Endothelial cell of umbilical vein (primary cell): ENCODE measurements around the gene MYOCD. TPM values are rescaled to one million over a fixed set of nuclear protein-coding genes. Genes with fewer than 3 reads are reported as not detected.

ENCODE experiments used
- BruUV-seq: library from RNA; stranded (reverse); fragments of 400-500 nt; replicated peaks from 2 replicates; lab custom pipeline; 2021; lab: Mats Ljungman, UMichigan
- CTCF ChIA-PET: fragments of 300-600, 350-600 bp; sonication (Branson Sonifier 250); formaldehyde crosslinking; loops from one replicate; lab custom pipeline; 2021; ENCODE audit warnings: antibody characterized with exemption, inconsistent platforms; lab: Charles Lee
- POLR2A ChIA-PET: fragments of 300-600, 350-600 bp; sonication (Branson Sonifier 250); formaldehyde crosslinking; loops from one replicate; lab custom pipeline; 2021; ENCODE audit warnings: antibody characterized with exemption, inconsistent platforms; lab: Charles Lee
- DNase-seq: peaks from one replicate; pipeline ENCODE4 v3.0.0-alpha.2; 2011; ENCODE audit warnings: low read depth, low spot score
- FAIRE-seq: peaks from 2 replicates; lab custom pipeline; 2011; peaks lifted over from hg19 to GRCh38; lab: Jason Lieb, UNC
- H2AFZ ChIP-seq: 2 replicates; pipeline ENCODE4 v1.6.0; 2012; ENCODE audit warnings: low read depth, low read length, control low read depth, inconsistent platforms
- H3K27ac ChIP-seq: 2 replicates; pipeline ENCODE4 v1.5.1; 2011; ENCODE audit warnings: low read depth, mild to moderate bottlenecking, control low read depth, low read length, moderate library complexity; ENCODE audit not compliant: insufficient read depth
- H3K27me3 ChIP-seq, 2 experiments: 2 replicates each; pipeline versions ENCODE4 v1.6.0 to v1.6.1; 2011; ENCODE audit warnings: low read length in 2 of 2, mixed read lengths in 1 of 2; ENCODE audit not compliant: control insufficient read depth in 2 of 2, insufficient read depth in 2 of 2
- H3K36me3 ChIP-seq, 2 experiments: 2 replicates in 1 of 2; 3 replicates in 1 of 2; pipeline ENCODE4 v1.5.1; 2011; ENCODE audit warnings: low read length in 2 of 2, mild to moderate bottlenecking in 1 of 2, moderate library complexity in 1 of 2; ENCODE audit not compliant: control insufficient read depth in 2 of 2, insufficient read depth in 2 of 2; ENCODE audit errors: extremely low read depth in 1 of 2
- H3K4me1 ChIP-seq: 3 replicates; pipeline ENCODE4 v1.5.1; 2011; ENCODE audit warnings: mild to moderate bottlenecking, low read length; ENCODE audit not compliant: control insufficient read depth, insufficient read depth; ENCODE audit errors: extremely low read depth
- H3K4me2 ChIP-seq: 2 replicates; pipeline ENCODE4 v1.6.1; 2011; ENCODE audit warnings: low read length, control low read depth, mixed read lengths; ENCODE audit not compliant: insufficient read depth
- H3K4me3 ChIP-seq, 3 experiments: fragments of 200-600 bp in 1 of 3; sonication (generic), shearing (Covaris generic) in 1 of 3; replicated peaks in 1 of 3; 2 replicates each; pipeline ENCODE4 v1.5.1; 2011 to 2016; ENCODE audit warnings: control low read depth in 3 of 3, low read length in 3 of 3, mild to moderate bottlenecking in 2 of 3, inconsistent platforms in 1 of 3, low read depth in 1 of 3, moderate library complexity in 1 of 3; ENCODE audit not compliant: insufficient read depth in 1 of 3
- H3K79me2 ChIP-seq: 2 replicates; pipeline ENCODE4 v1.6.0; 2012; ENCODE audit warnings: low read length, inconsistent platforms; ENCODE audit not compliant: control insufficient read depth, insufficient read depth
- H3K9ac ChIP-seq: replicated peaks from 2 replicates; pipeline ENCODE3; 2011; ENCODE audit warnings: low read length, control low read depth; ENCODE audit not compliant: insufficient read depth; ENCODE audit errors: extremely low read depth
- H3K9me1 ChIP-seq: replicated peaks from 3 replicates; pipeline ENCODE4 v1.6.0; 2011; ENCODE audit warnings: mild to moderate bottlenecking, low read length; ENCODE audit not compliant: control insufficient read depth, insufficient read depth; ENCODE audit errors: extremely low read depth
- H3K9me3 ChIP-seq: replicated peaks from 2 replicates; pipeline ENCODE4 v1.5.1; 2012; ENCODE audit warnings: low read length, inconsistent platforms; ENCODE audit not compliant: control insufficient read depth, insufficient read depth
- H4K20me1 ChIP-seq: replicated peaks from 2 replicates; pipeline ENCODE3; 2011; ENCODE audit warnings: mild to moderate bottlenecking, low read length; ENCODE audit not compliant: control insufficient read depth, insufficient read depth; ENCODE audit errors: extremely low read depth
- CTCF ChIP-seq, 2 donors: IDR thresholded peaks; 1 replicate in 1 of 2; 2 replicates in 1 of 2; pipeline ENCODE4 v1.5.1; 2011; ENCODE audit warnings: low read length in 2 of 2, mild to moderate bottlenecking in 2 of 2, moderate library complexity in 2 of 2, control low read depth in 1 of 2, inconsistent platforms in 1 of 2, low read depth in 1 of 2; ENCODE audit not compliant: insufficient read depth in 1 of 2; ENCODE audit errors: extremely low read depth in 1 of 2
- EZH2 ChIP-seq: IDR thresholded peaks from 2 replicates; pipeline ENCODE4 v1.6.1; 2012; ENCODE audit warnings: borderline replicate concordance, low read depth, mild to moderate bottlenecking, moderate library complexity, low read length, inconsistent platforms; ENCODE audit not compliant: severe bottlenecking
- FOS ChIP-seq: IDR thresholded peaks from 2 replicates; pipeline ENCODE4 v1.6.1; 2011; ENCODE audit warnings: mild to moderate bottlenecking, low read length, moderate library complexity, borderline replicate concordance; ENCODE audit not compliant: insufficient read depth
- GATA2 ChIP-seq: IDR thresholded peaks from 2 replicates; pipeline ENCODE4 v1.7.0; 2011; ENCODE audit warnings: low read depth, mild to moderate bottlenecking, moderate library complexity, mixed read lengths, low read length; ENCODE audit not compliant: insufficient read length, insufficient read depth
- JUN ChIP-seq: IDR thresholded peaks from 2 replicates; pipeline ENCODE4 v1.6.1; 2011; ENCODE audit warnings: borderline replicate concordance, low read depth; ENCODE audit not compliant: insufficient read length, insufficient read depth
- MAX ChIP-seq: IDR thresholded peaks from 2 replicates; pipeline ENCODE4 v1.6.1; 2011; ENCODE audit not compliant: insufficient read depth, insufficient read length
- MYC ChIP-seq: IDR thresholded peaks from one replicate; pipeline ENCODE4 v1.6.1; 2011; ENCODE audit warnings: mild to moderate bottlenecking, low read depth, low read length
- POLR2A ChIP-seq: IDR thresholded peaks from 2 replicates; pipeline ENCODE4 v1.6.1; 2012; ENCODE audit warnings: low read depth, mild to moderate bottlenecking, control low read depth, low read length
- POLR2AphosphoS5 ChIP-seq: IDR thresholded peaks from 2 replicates; pipeline ENCODE4 v1.6.1; 2012; ENCODE audit warnings: low read depth, mild to moderate bottlenecking, control low read depth, low read length, moderate library complexity; ENCODE audit not compliant: insufficient read depth
- dilution Hi-C: fragments of 300-500 bp; cut with MboI; formaldehyde crosslinking; loops from one replicate; pipeline ENCODE4 v1.15.0; 2019; ENCODE audit warnings: low sequenced_read_pairs; ENCODE audit not compliant: extremely low pct_ligation_motif_present
- intact Hi-C: fragments of 100-400 bp; cut with micrococcal nuclease; formaldehyde crosslinking; loops from one replicate; pipeline ENCODE4 v1.10.0; 2022
- polyA plus RNA-seq, 4 experiments: library from polyadenylated mRNA; depleted of rRNA in 3 of 4; stranded (reverse) in 3 of 4; unstranded in 1 of 4; fragments of >200 nt; gene quantifications; 2 replicates each; pipeline versions ENCODE4 v1.2.1 to v1.2.3, GENCODE V29; 2011 to 2012; ENCODE audit warnings: missing spikeins in 1 of 4
- total RNA-seq: library from RNA; stranded (reverse); gene quantifications from 2 replicates; pipeline ENCODE4 v1.2.3, GENCODE V29; 2021

MYOCD gene
- total and polyA plus RNA-seq, 2 donors (not counting 3 experiments of a cell fraction or from before 2014, with no cell fraction given), result not detected

- POLR2A ChIA-PET, result no interaction called here
Observed at GRCh38 chr17:12765548-12765947, 99.9 kb downstream of the MYOCD start.

DNA sequence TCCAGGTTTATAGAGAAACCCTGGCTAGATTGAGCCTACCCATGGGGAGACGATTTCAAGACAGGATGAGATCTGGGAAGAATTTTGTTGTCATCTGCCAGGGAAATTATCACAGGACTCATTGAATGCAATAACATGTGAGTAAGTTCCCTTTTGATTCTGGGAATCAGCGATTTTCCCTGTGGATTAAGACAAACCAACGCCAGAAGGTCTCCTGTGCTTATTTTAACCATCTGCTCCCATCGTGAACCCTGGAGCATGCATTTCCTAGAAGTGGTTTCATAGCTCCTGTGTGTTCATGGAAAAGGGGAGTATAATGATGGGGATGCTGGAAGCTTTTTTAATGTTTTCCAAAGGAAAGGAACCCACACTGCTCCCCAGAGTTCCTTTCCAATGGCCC is 102.6 kb downstream of the MYOCD start:
- FAIRE-seq, result no peak
- no peaks in the 10 kb centered on the region for H3K36me3 ChIP-seq
- no peaks in the 10 kb centered on the region for H3K9me3 ChIP-seq
- CTCF ChIA-PET, result no interaction called here
- no peak overlapping the region for H3K27ac ChIP-seq
- intact Hi-C loops, result no loop called here
- no peak overlapping the region for H3K9ac ChIP-seq
- no TSS peak for BruUV-seq
- H3K9me1 ChIP-seq, result no peaks in the 10 kb centered on the region
- no peak for DNase-seq
- H3K27me3 ChIP-seq, result no peaks in the 10 kb centered on the region
- POLR2A ChIA-PET, result no interaction called here
- no peak for TF ChIP-seq POLR2A
- TF ChIP-seq EZH2, result no peak
- no peak for TF ChIP-seq POLR2AphosphoS5
- no peak for TF ChIP-seq MYC
- TF ChIP-seq JUN, result no peak
- TF ChIP-seq FOS, result no peak
- no peak for TF ChIP-seq GATA2
- no peak for TF ChIP-seq CTCF (IDR thresholded peaks at IDR 0.05; ENCODE audit: extremely low read depth in 1 of 2, insufficient read depth in 1 of 2, low read depth in 1 of 2, low read length in 2 of 2)
- TF ChIP-seq MAX, result no peak
- H2AFZ ChIP-seq, result no peak overlapping the region
- dilution Hi-C loops, result no loop called here
- H3K4me2 ChIP-seq, result no peak overlapping the region
- H3K4me3 ChIP-seq, result no peak overlapping the region
- H3K79me2 ChIP-seq, result no peaks in the 10 kb centered on the region
- H4K20me1 ChIP-seq, result no peaks in the 10 kb centered on the region
- no peaks in the 10 kb centered on the region for H3K4me1 ChIP-seq

More at GRCh38 chr17:12765548-12765947, 99.9 kb downstream of the MYOCD start:
- no TSS peak for BruUV-seq
- H3K27me3 ChIP-seq, result no peaks in the 10 kb centered on the region
- no peak overlapping the region for H2AFZ ChIP-seq
- no peaks in the 10 kb centered on the region for H3K9me1 ChIP-seq
- H3K4me3 ChIP-seq, result no peak overlapping the region
- FAIRE-seq, result no peak
- CTCF ChIA-PET, result interaction anchor here (1.0 kb wide), 1 partner anchor 38 kb away, joined by 3 read pairs; no protein-coding TSS in a partner anchor
- DNase-seq, result no peak
- H3K4me1 ChIP-seq, result no peaks in the 10 kb centered on the region
- no peaks in the 10 kb centered on the region for H3K36me3 ChIP-seq
- H3K9ac ChIP-seq, result no peak overlapping the region
- H3K4me2 ChIP-seq, result no peak overlapping the region
- no peak overlapping the region for H3K27ac ChIP-seq
- H3K79me2 ChIP-seq, result no peaks in the 10 kb centered on the region
- H3K9me3 ChIP-seq, result no peaks in the 10 kb centered on the region
- dilution Hi-C loops, result no loop called here
- intact Hi-C loops, result loop anchor here (1.0 kb wide), 1 partner anchor 49 kb away; no protein-coding TSS in a partner anchor
- TF ChIP-seq JUN (peak; percentile 19), EZH2 (no peak)
- no peaks in the 10 kb centered on the region for H4K20me1 ChIP-seq
